GM12892 (cell line): ENCODE measurements around the gene SMPD3.

Source experiments
- DNase-seq: peaks from one replicate; pipeline ENCODE4 v3.0.0; 2011; ENCODE audit not compliant: insufficient read length
- FAIRE-seq: peaks from 2 replicates; lab custom pipeline; 2011; peaks lifted over from hg19 to GRCh38; lab: Jason Lieb, UNC
- POLR2A ChIP-seq: IDR thresholded peaks from 2 replicates; pipeline ENCODE4 v1.6.1; 2011; ENCODE audit warnings: low read depth, low read length, control low read depth
- POLR2AphosphoS5 ChIP-seq: IDR thresholded peaks from 2 replicates; pipeline ENCODE4 v1.6.1; 2011; ENCODE audit warnings: low read depth, low read length, control low read depth
- TAF1 ChIP-seq: IDR thresholded peaks from 2 replicates; pipeline ENCODE4 v1.6.1; 2011; ENCODE audit warnings: low read depth, mild to moderate bottlenecking, control low read depth, low read length, borderline replicate concordance

Gene SMPD3

GRCh38 chr16:68343137-68343536 is 105.2 kb downstream of the SMPD3 start:
- TF ChIP-seq POLR2A (no peak), POLR2AphosphoS5 (no peak), TAF1 (no peak)
- FAIRE-seq (no peak), DNase-seq (no peak)

GRCh38 chr16:68342620-68343019 is 105.7 kb downstream of the SMPD3 start:
- no peak for TF ChIP-seq POLR2AphosphoS5
- no peak for TF ChIP-seq TAF1
- no peak for TF ChIP-seq POLR2A
- no peak for FAIRE-seq
- DNase-seq: no peak

GRCh38 chr16:68339214-68339613 is 109.1 kb downstream of the SMPD3 start:
- DNase-seq: no peak
- no peak for FAIRE-seq
- TF ChIP-seq POLR2A (no peak), POLR2AphosphoS5 (no peak), TAF1 (no peak)

GRCh38 chr16:68338326-68339119 is 109.8 kb downstream of the SMPD3 start:
- TF ChIP-seq POLR2AphosphoS5 (no peak), TAF1 (no peak), POLR2A (no peak)
- no peak for DNase-seq
- no peak for FAIRE-seq

GRCh38 chr16:68335175-68335574 is 113.1 kb downstream of the SMPD3 start:
- FAIRE-seq: no peak
- DNase-seq: no peak
- no peak for TF ChIP-seq TAF1
- no peak for TF ChIP-seq POLR2AphosphoS5
- no peak for TF ChIP-seq POLR2A

- no peak for DNase-seq
Measured at GRCh38 chr16:68332411-68333121, 115.7 kb downstream of the SMPD3 start.

GRCh38 chr16:68331879-68332410 is 116.4 kb downstream of the SMPD3 start:
- DNase-seq (no peak), FAIRE-seq (no peak)
- TF ChIP-seq POLR2A (no peak), TAF1 (no peak), POLR2AphosphoS5 (no peak)

More at GRCh38 chr16:68332411-68333121, 115.7 kb downstream of the SMPD3 start:
- TF ChIP-seq POLR2A (no peak), POLR2AphosphoS5 (no peak), TAF1 (no peak)
- no peak for FAIRE-seq

- no peak for FAIRE-seq
Measured at GRCh38 chr16:68328860-68329390, 119.4 kb downstream of the SMPD3 start.

GRCh38 chr16:68328151-68328859 is 120.0 kb downstream of the SMPD3 start:
- TF ChIP-seq POLR2A (no peak), TAF1 (no peak), POLR2AphosphoS5 (no peak)
- FAIRE-seq (peak; percentile 89), DNase-seq (peak; percentile 73)

More at GRCh38 chr16:68328860-68329390, 119.4 kb downstream of the SMPD3 start:
- TF ChIP-seq POLR2AphosphoS5 (no peak), TAF1 (no peak), POLR2A (no peak)
- DNase-seq: no peak

GRCh38 chr16:68324780-68325357 is 123.4 kb downstream of the SMPD3 start:
- TF ChIP-seq TAF1 (no peak), POLR2AphosphoS5 (no peak), POLR2A (no peak)
- no peak for DNase-seq
- FAIRE-seq: no peak
